Hematopoietic multipotent progenitor cell treated with erythropoietin and hydrocortisone succinate and interleukin-3 and kit ligand, for 17 days (in vitro differentiated cells): ENCODE measurements around the gene FAM174C.

Source experiments
- DNase-seq: peaks from one replicate; pipeline ENCODE4 v3.0.0-alpha.2; 2015; ENCODE audit warnings: low spot score

Gene FAM174C

DNA sequence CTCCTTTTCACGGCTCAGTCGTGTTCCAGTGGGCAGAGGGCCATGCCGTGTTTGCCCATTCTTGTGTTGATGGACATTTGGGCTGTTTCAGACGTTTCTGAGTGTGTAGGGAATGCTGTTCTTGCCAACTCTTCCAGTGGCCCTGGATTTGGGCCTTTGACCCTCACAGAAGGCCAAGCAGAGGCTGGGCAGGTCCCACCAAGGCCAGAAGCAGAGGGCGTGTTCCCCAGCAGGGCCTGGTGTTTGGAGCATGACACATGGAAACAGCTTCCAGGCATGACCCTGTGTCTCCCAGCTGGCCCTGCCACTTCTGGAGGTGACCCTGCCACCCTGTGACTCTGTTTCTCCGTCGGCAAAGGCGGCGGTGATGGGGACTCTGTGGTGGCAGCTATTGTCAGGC lies 46.2 kb downstream of the FAM174C start:
- DNase-seq = no peak

DNA sequence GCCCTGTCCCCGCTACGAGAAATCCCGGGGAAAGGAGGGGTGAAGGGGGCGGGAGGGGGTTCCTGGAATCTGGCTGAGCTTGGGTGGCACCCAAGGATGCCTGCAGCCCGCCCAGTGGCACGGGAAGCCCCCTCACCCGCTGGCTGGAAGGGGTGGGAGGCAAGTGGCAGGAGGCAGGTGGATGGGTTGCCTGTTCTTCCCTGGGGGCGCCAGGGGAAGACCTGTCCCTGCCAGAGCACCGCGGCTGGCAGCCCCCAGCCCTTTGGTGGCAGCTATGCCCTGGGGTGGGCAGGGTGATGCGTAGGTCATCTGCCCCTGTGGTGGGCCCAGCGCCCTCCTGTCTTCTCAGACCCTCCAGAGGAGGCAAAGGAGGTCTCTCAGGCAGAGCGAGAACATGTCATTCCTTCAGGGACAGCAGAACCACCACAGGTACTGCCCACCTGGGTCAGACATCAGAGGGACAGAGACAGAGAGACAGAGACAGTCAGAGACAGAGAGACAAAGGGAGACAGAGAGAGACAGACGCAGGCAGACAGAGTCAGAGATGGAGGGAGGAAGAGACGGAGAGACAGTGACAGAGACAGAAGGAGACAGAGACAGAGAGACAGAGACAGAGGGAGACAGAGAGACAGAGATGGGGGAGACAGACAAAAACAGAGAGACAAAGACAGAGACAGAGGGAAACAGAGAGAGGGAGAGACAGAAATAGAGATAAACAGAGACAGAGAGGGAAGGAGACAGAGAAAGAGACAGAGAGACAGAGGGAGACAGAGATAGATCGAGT lies 47.1 kb downstream of the FAM174C start:
- no peak for DNase-seq

DNA sequence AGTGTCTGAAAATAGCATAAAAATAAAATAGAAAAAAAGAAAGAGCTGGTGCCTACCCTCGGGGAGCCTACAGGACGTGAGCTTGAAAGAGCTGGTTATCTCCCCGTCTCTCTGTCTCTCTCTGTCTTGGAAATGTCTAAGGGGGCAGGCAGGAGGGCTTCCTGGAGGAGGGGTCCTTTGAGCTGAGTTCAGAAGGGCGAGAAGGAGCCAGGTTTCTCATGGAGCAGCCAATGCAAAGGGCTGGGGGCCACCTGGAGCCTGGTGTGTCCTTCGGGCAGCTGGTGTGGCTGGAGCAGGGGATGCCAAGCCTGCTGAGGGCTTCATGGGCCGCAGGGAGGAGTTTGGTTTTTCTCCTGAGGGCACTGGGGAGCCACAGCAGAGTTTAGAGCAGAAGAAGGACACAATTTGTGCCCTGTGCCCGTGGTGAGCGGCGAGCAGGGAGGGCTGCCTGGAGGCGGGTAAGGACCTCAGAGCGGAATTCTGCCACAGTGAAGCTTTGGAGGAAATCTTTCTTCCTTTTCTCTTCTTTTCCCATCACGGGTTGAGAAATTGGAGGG lies 49.0 kb downstream of the FAM174C start:
- no peak for DNase-seq

DNA sequence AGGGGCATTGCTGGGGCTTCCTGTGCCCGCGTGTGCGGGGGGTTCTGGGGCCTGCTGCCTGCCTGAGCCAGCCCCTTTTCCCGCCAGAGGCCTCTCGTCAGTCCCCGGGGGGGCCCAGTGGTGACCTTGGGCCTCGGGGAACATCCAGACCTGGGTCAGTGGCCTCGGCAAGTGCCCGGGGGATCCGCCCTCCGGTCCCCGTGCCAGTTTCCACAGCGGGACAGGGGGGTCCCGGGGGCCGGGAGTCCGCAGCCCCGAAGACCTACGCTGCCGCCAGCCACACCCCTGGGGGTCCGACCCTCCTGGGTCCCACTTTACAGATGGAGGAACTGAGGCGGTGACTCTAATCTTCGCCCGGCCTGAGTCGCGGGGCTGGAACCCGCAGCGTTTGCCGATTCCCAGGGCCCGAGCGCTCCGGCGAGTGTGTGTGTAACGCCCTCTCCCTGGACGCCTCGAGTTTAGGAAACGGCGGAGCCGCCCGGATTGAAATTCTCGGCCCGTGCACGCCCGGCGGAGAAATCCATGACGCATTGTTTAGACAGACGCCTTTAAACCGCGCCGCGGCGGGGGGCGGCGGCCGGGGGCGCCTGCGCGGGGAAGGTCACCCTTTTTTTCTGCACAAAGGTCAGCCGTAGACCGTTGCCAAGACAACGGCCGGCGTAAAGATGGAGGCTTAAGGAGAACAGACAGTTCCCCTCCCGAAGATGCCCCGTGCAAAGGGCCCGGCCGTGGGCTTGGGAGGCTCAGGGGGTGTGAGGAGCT lies 49.7 kb downstream of the FAM174C start:
- no peak for DNase-seq

DNA sequence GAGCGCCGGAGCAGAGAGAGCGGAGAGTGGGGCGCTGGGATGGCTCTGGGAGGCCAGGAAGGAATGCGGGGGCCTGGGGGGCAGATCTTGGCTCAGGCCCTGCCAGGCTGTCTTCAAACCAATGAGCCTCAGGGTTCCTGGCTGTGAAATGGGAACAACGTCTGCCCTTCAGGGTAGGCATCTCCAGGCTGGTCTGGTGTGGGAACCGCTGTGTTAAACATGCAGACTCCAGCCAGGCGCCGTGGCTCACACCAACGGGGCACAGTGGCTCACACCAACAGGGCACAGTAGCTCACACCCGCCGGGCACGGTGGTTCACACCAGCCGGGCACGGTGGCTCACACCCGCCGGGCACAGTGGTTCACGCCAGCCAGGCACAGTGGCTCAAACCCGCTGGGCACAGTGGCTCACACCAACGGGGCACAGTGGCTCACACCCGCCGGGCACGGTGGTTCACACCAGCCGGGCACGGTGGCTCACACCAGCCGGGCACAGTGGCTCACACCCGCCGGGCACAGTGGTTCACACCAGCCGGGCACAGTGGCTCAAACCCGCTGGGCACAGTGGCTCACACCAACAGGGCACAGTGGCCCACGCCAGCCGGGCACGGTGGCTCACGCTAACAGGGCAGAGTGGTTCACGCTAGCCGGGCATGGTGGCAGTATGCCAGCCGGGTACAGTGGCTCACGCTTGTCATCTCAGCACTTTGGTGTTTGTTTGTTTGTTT lies 50.4 kb downstream of the FAM174C start:
- no peak for DNase-seq

DNA sequence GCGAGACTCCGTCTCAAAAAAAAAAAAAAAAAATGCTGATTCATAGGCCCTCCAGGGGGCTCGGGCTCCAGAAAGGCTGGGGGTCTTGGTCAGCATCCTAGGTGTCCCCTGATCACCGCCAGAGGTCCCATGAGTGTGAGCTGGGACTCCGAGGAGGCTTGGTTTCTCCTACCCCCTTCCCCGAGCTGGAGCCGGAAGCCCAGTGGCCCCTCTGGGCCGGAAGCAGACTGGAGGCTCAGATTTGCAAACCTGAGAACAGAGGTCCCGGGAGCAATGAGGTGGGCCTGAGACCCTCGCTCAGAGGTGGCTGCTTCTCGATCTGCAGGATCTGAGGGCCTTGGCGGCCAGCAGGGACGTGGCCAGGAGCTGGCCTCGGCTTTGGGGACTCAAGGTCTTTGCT lies 51.8 kb downstream of the FAM174C start:
- DNase-seq = no peak
